Measurements from ENCODE around the gene C13orf46. TPM values are rescaled to one million over a fixed set of nuclear protein-coding genes. Genes with fewer than 3 reads are reported as not detected.
A peak's percentile ranks its signal among the peaks of the same experiment; 100 is the strongest.

C13orf46 gene
- total and polyA plus RNA-seq, 10 donors, result 0.09 to 4.2 (median 1.2) TPM

GRCh38 chr13:113926951-113927660, 46.8 kb downstream of the C13orf46 start:
- intact Hi-C loops (cut with DNase I; ENCODE audit: low total_unique reads), result no loop called here
- peaks cover 0 to 22% (median 5%) of the 10 kb centered on the region in 6 donors for H3K4me1 ChIP-seq
- TF ChIP-seq CTCF (IDR thresholded peaks at IDR 0.05 in 8 of 11, conservative IDR thresholded peaks at IDR 0.05 in 3 of 11) (no peak), POLR2AphosphoS5 (IDR thresholded peaks at IDR 0.05) (no peak), POLR2A (IDR thresholded peaks at IDR 0.05) (no peak)
- DNase-seq, result peak; percentile 49
- WGBS, 5 donors, result 67 to 88% (median 84%) methylated on average over 12 of the region's 12 CpGs
- H3K27ac ChIP-seq, result peak overlapping the region in 2 of 8 donors; percentile 16 to 51
- H3K4me3 ChIP-seq, result no peak overlapping the region
- peaks cover 0 to 6% (median 4%) of the 10 kb centered on the region in 8 donors for H3K9me3 ChIP-seq
- peaks cover 0 to 73% (median 0%) of the 10 kb centered on the region in 7 donors for H3K27me3 ChIP-seq (replicated peaks in 1 of 7)
- no peaks in the 10 kb centered on the region for H3K36me3 ChIP-seq

- peaks cover 0 to 22% (median 5%) of the 10 kb centered on the region in 6 donors for H3K4me1 ChIP-seq
- intact Hi-C loops (cut with DNase I; ENCODE audit: low total_unique reads), result no loop called here
- WGBS, 5 donors, result 84 to 91% (median 88%) methylated on average over 16 of the region's 16 CpGs
Measured at GRCh38 chr13:113926301-113926761, 47.5 kb downstream of the C13orf46 start.

GRCh38 chr13:113924184-113924901, 49.5 kb downstream of the C13orf46 start:
- Histone ChIP-seq H3K27me3 (replicated peaks in 1 of 7) (peaks cover 0 to 45% (median 0%) of the 10 kb centered on the region in 7 donors), H3K36me3 (no peaks in the 10 kb centered on the region), H3K27ac (no peak overlapping the region), H3K4me1 (peaks cover 0 to 22% (median 5%) of the 10 kb centered on the region in 6 donors), H3K4me3 (no peak overlapping the region), H3K9me3 (peaks cover 0 to 19% (median 14%) of the 10 kb centered on the region in 8 donors)
- WGBS, 5 donors, result 86 to 98% (median 90%) methylated on average over 7 of the region's 7 CpGs
- TF ChIP-seq POLR2AphosphoS5 (IDR thresholded peaks at IDR 0.05) (no peak), POLR2A (IDR thresholded peaks at IDR 0.05) (no peak), CTCF (IDR thresholded peaks at IDR 0.05 in 8 of 11, conservative IDR thresholded peaks at IDR 0.05 in 3 of 11) (no peak)
- no peak for DNase-seq
- intact Hi-C loops (cut with DNase I; ENCODE audit: low total_unique reads), result no loop called here

More at GRCh38 chr13:113926301-113926761, 47.5 kb downstream of the C13orf46 start:
- Histone ChIP-seq H3K36me3 (no peaks in the 10 kb centered on the region), H3K9me3 (peaks cover 0 to 13% (median 12%) of the 10 kb centered on the region in 8 donors), H3K27me3 (replicated peaks in 1 of 7) (peaks cover 0 to 65% (median 0%) of the 10 kb centered on the region in 7 donors), H3K4me3 (no peak overlapping the region), H3K27ac (no peak overlapping the region)
- no peak for TF ChIP-seq POLR2A (IDR thresholded peaks at IDR 0.05)
- peak; percentile 38 for DNase-seq

GRCh38 chr13:113923376-113924063, 50.4 kb downstream of the C13orf46 start:
- Histone ChIP-seq H3K4me3 (no peak overlapping the region), H3K27ac (no peak overlapping the region), H3K27me3 (replicated peaks in 1 of 7) (peaks cover 0 to 37% (median 0%) of the 10 kb centered on the region in 7 donors), H3K4me1 (peaks cover 0 to 17% (median 3%) of the 10 kb centered on the region in 6 donors), H3K36me3 (no peaks in the 10 kb centered on the region), H3K9me3 (peaks cover 0 to 19% (median 14%) of the 10 kb centered on the region in 8 donors)
- peak; percentile 28 for DNase-seq
- intact Hi-C loops (cut with DNase I; ENCODE audit: low total_unique reads), result no loop called here
- TF ChIP-seq CTCF (IDR thresholded peaks at IDR 0.05 in 8 of 11, conservative IDR thresholded peaks at IDR 0.05 in 3 of 11) (no peak), POLR2A (IDR thresholded peaks at IDR 0.05) (no peak), POLR2AphosphoS5 (IDR thresholded peaks at IDR 0.05) (no peak)
- WGBS, 5 donors, result 70 to 80% (median 75%) methylated on average over 8 of the region's 8 CpGs
